Endometrial microvascular endothelial cells (primary cell): ENCODE results near the gene TEX26. TPM values are rescaled to one million over a fixed set of nuclear protein-coding genes. Genes with fewer than 3 reads are reported as not detected.
"Not testable (repeated sequence)": the region's sequence is repeated elsewhere in the genome, so short reads cannot be mapped to it uniquely, and the experiment has no call there.

Experiments used
- in situ Hi-C: cut with HindIII; loops from 2 replicates; pipeline ENCODE4 v1.10.0; 2017; ENCODE audit warnings: low sequenced_read_pairs, low pct_unique_long_range_greater_than_20kb; ENCODE audit errors: inconsistent ontology term
- total RNA-seq: library from RNA; depleted of rRNA; stranded (reverse); fragments of >200 nt; gene quantifications from one replicate; pipeline ENCODE4 v1.2.3, GENCODE V29; 2015; ENCODE audit errors: inconsistent ontology term

Gene TEX26
- total RNA-seq, 1 donor from 2014 or later: not detected

- in situ Hi-C loops: no loop called here
Observed at GRCh38 chr13:30915691-30916541, 16.5 kb upstream of the TEX26 start.

- in situ Hi-C loops: no loop called here
Observed at GRCh38 chr13:30916991-30917390, 15.5 kb upstream of the TEX26 start.

- in situ Hi-C loops: no loop called here
Observed at GRCh38 chr13:30918662-30919405, 13.6 kb upstream of the TEX26 start.

- in situ Hi-C loops: no loop called here
Observed at GRCh38 chr13:30920162-30920909, 12.1 kb upstream of the TEX26 start.

- in situ Hi-C loops: no loop called here
Observed at GRCh38 chr13:30923418-30923817, 9.0 kb upstream of the TEX26 start.

GRCh38 chr13:30924721-30925120 lies 7.7 kb upstream of the TEX26 start:
- in situ Hi-C loops: no loop called here

- in situ Hi-C loops: no loop called here
Observed at GRCh38 chr13:30925429-30925828, 7.0 kb upstream of the TEX26 start.

GRCh38 chr13:30926781-30927180 lies 5.7 kb upstream of the TEX26 start:
- in situ Hi-C loops: no loop called here

- in situ Hi-C loops: not testable (repeated sequence)
Observed at GRCh38 chr13:30927188-30927587, 5.3 kb upstream of the TEX26 start.

- in situ Hi-C loops: no loop called here
Observed at GRCh38 chr13:30927595-30927994, 4.9 kb upstream of the TEX26 start.

GRCh38 chr13:30928978-30929377 lies 3.5 kb upstream of the TEX26 start:
- in situ Hi-C loops: no loop called here

GRCh38 chr13:30933354-30933670 lies 856 bp downstream of the TEX26 start:
- in situ Hi-C loops: no loop called here

GRCh38 chr13:30934381-30934780 lies 1.9 kb downstream of the TEX26 start:
- in situ Hi-C loops: no loop called here

- in situ Hi-C loops: no loop called here
Observed at GRCh38 chr13:30934803-30935202, 2.3 kb downstream of the TEX26 start.

- in situ Hi-C loops: no loop called here
Observed at GRCh38 chr13:30936971-30937370, 4.5 kb downstream of the TEX26 start.

- in situ Hi-C loops: no loop called here
Observed at GRCh38 chr13:30943881-30944280, 11.4 kb downstream of the TEX26 start.

- in situ Hi-C loops: no loop called here
Observed at GRCh38 chr13:30957258-30957943, 24.9 kb downstream of the TEX26 start.

GRCh38 chr13:30959678-30960077 lies 27.2 kb downstream of the TEX26 start:
- in situ Hi-C loops: no loop called here

GRCh38 chr13:30963791-30964190 lies 31.3 kb downstream of the TEX26 start:
- in situ Hi-C loops: no loop called here
